HepG2 (cell line): ENCODE measurements around the gene ZFP69B. TPM values are rescaled to one million over a fixed set of nuclear protein-coding genes. Genes with fewer than 3 reads are reported as not detected.
A peak's percentile ranks its signal among the peaks of the same experiment; 100 is the strongest.

Source experiments
- ATF4 ChIP-seq, 2 experiments: fragments of 450-650 bp in 1 of 2; sonication (generic) in 1 of 2; formaldehyde crosslinking; IDR thresholded peaks; 2 replicates each; pipeline versions ENCODE4 v1.5.0 to v1.8.0; 2020 to 2022; ENCODE audit warnings: mild to moderate bottlenecking in 1 of 2, missing genetic modification reagents in 1 of 2
- CENPX ChIP-seq: sonication (generic); formaldehyde crosslinking; IDR thresholded peaks from 2 replicates; pipeline ENCODE4 v1.9.0; 2021; ENCODE audit warnings: mild to moderate bottlenecking, missing genetic modification reagents, moderate library complexity
- ELF3 ChIP-seq: IDR thresholded peaks from 2 replicates; pipeline ENCODE4 v1.6.1; 2016; ENCODE audit warnings: missing genetic modification reagents, missing compliant biosample characterization
- GABPA ChIP-seq, 2 experiments: IDR thresholded peaks; 2 replicates each; pipeline ENCODE4 v1.6.1; 2011 to 2016; ENCODE audit warnings: low read depth in 2 of 2, low read length in 1 of 2, missing biosample characterization in 1 of 2, missing genetic modification characterization in 1 of 2
- HBP1 ChIP-seq: IDR thresholded peaks from 2 replicates; pipeline ENCODE4 v1.6.1; 2016; ENCODE audit warnings: low read depth, control low read depth
- HNRNPH1 ChIP-seq: fragments of 200-400 bp; formaldehyde crosslinking; optimal IDR thresholded peaks from 2 replicates; pipeline ENCODE3; 2017; ENCODE audit warnings: mild to moderate bottlenecking, low read depth, low read length
- HOXD1 ChIP-seq: sonication (generic); formaldehyde crosslinking; IDR thresholded peaks from 2 replicates; pipeline ENCODE4 v1.5.0; 2020; ENCODE audit warnings: missing genetic modification reagents
- JARID2 ChIP-seq: sonication (generic); formaldehyde crosslinking; IDR thresholded peaks from 2 replicates; pipeline ENCODE4 v1.8.1; 2023; ENCODE audit warnings: missing genetic modification reagents, inconsistent platforms; ENCODE audit not compliant: insufficient replicate concordance
- KDM6A ChIP-seq: IDR thresholded peaks from 2 replicates; pipeline ENCODE4 v1.6.1; 2016; ENCODE audit warnings: low read depth
- MAF1 ChIP-seq: sonication (generic); formaldehyde crosslinking; IDR thresholded peaks from 2 replicates; pipeline ENCODE4 v1.5.0; 2020; ENCODE audit warnings: missing genetic modification reagents, borderline replicate concordance
- MAFG ChIP-seq: sonication (generic); formaldehyde crosslinking; IDR thresholded peaks from 2 replicates; pipeline ENCODE4 v1.5.1; 2020; ENCODE audit warnings: mild to moderate bottlenecking, missing genetic modification reagents
- MBNL3 ChIP-seq: fragments of 250-450 bp; sonication (Bioruptor Pico); conservative IDR thresholded peaks from 2 replicates; pipeline ENCODE4 v1.8.0; 2022; ENCODE audit warnings: mild to moderate bottlenecking, inconsistent platforms
- PPARG ChIP-seq: conservative IDR thresholded peaks from 2 replicates; pipeline ENCODE4 v1.6.1; 2016; ENCODE audit warnings: missing biosample characterization, missing genetic modification reagents
- ZFP36L2 ChIP-seq: sonication (generic); formaldehyde crosslinking; IDR thresholded peaks from 2 replicates; pipeline ENCODE4 v1.4.0; 2020; ENCODE audit warnings: missing genetic modification reagents
- ZKSCAN1 ChIP-seq: fragments of 150-350 bp; IDR thresholded peaks from 2 replicates; pipeline ENCODE4 v1.6.1; 2014; ENCODE audit warnings: low read length
- ZMYM3 ChIP-seq: sonication (generic); formaldehyde crosslinking; IDR thresholded peaks from 2 replicates; pipeline ENCODE4 v1.5.1; 2020; ENCODE audit warnings: mild to moderate bottlenecking, missing genetic modification reagents
- ZNF143 ChIP-seq: sonication (generic); formaldehyde crosslinking; IDR thresholded peaks from 2 replicates; pipeline ENCODE4 v1.4.0; 2020; ENCODE audit warnings: missing genetic modification reagents
- ZNF230 ChIP-seq: sonication (generic); formaldehyde crosslinking; IDR thresholded peaks from 2 replicates; pipeline ENCODE4 v1.4.0; 2020; ENCODE audit warnings: mild to moderate bottlenecking, missing genetic modification reagents
- ZNF260 ChIP-seq: sonication (generic); formaldehyde crosslinking; IDR thresholded peaks from 2 replicates; pipeline ENCODE4 v1.4.0; 2020; ENCODE audit warnings: missing genetic modification reagents, low read depth, mild to moderate bottlenecking, borderline replicate concordance
- ZNF333 ChIP-seq: sonication (generic); formaldehyde crosslinking; IDR thresholded peaks from 2 replicates; pipeline ENCODE4 v1.4.0; 2020; ENCODE audit warnings: mild to moderate bottlenecking, missing genetic modification reagents, borderline replicate concordance
- ZNF564 ChIP-seq: sonication (generic); formaldehyde crosslinking; IDR thresholded peaks from 2 replicates; pipeline ENCODE4 v1.8.1; 2023; ENCODE audit warnings: mild to moderate bottlenecking, missing genetic modification reagents
- ZNF781 ChIP-seq: sonication (generic); formaldehyde crosslinking; IDR thresholded peaks from 2 replicates; pipeline ENCODE4 v1.5.1; 2020; ENCODE audit warnings: borderline replicate concordance, mild to moderate bottlenecking, missing genetic modification reagents; ENCODE audit errors: not compliant biosample characterization
- polyA plus RNA-seq, 8 experiments: library from polyadenylated mRNA; depleted of rRNA in 3 of 8; stranded (reverse) in 7 of 8; unstranded in 1 of 8; fragments of >200 nt; fragmentation: Illumina TruSeq in 4 of 8; extraction: Trizol in 4 of 8; gene quantifications; 2 replicates each; pipeline versions ENCODE4 v1.2.1 to v1.2.3, GENCODE V29; 2011 to 2016; ENCODE audit warnings: low read depth in 4 of 8, missing spikeins in 1 of 8, mixed read lengths in 1 of 8; ENCODE audit not compliant: insufficient read depth in 1 of 8
- total RNA-seq, 5 experiments: library from RNA; depleted of rRNA; stranded (reverse); fragments of >200 nt; fragmentation: Illumina TruSeq; extraction: Trizol; gene quantifications; 2 replicates each; pipeline ENCODE4 v1.2.3, GENCODE V29; 2016; ENCODE audit warnings: low read depth in 1 of 5
- TF ChIP-seq, protein P1 (sequence below): IDR thresholded peaks from 2 replicates; pipeline ENCODE4 v1.6.1; 2016; ENCODE audit warnings: low read depth, missing genetic modification reagents, missing compliant biosample characterization

The ZFP69B gene
- total and polyA plus RNA-seq, 2 of the 13 experiments (the other 11 are each of a cell fraction or from before 2014, with no cell fraction given) = 4.6 to 7.7 TPM

DNA sequence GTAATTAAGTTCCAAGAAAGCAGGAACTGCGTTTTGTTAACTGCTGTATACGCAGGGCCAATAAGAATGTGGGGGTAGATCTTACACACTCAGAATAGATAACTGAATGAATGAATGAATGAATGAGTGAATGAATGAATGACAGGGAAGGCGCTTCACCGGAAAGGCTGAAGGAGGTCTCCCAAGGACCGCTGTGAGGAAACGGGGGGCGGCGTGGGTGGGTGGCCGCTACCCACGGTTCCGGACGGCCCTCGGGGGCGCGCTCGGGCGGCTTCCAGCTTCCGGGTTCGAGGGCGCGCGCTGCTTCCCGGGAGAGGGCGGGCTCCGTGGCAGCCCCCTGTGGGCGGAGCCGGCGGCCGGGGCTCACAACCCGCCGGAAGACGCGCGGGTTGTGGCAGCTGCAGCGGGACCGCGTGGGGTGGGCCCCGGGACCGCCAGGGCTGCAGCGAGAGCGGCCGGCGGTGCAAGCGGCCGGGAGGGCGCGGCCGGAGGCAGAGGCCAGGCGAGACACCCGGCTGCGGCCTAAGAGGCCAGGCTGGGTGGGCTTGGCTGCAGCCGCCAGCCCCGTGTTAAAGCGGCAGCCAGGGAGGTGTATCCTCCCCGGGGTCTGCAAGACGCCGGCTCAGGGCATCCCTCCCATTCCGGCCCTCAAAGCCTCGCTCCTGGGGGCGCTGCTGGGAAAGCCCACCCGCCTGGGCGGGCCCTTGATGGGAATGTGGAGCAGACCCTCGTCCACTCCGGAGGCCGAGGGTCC, 26.8 kb downstream of the ZFP69B start, which contains the start of gene ZFP69 (continued):
- TF ChIP-seq, protein P1, sequence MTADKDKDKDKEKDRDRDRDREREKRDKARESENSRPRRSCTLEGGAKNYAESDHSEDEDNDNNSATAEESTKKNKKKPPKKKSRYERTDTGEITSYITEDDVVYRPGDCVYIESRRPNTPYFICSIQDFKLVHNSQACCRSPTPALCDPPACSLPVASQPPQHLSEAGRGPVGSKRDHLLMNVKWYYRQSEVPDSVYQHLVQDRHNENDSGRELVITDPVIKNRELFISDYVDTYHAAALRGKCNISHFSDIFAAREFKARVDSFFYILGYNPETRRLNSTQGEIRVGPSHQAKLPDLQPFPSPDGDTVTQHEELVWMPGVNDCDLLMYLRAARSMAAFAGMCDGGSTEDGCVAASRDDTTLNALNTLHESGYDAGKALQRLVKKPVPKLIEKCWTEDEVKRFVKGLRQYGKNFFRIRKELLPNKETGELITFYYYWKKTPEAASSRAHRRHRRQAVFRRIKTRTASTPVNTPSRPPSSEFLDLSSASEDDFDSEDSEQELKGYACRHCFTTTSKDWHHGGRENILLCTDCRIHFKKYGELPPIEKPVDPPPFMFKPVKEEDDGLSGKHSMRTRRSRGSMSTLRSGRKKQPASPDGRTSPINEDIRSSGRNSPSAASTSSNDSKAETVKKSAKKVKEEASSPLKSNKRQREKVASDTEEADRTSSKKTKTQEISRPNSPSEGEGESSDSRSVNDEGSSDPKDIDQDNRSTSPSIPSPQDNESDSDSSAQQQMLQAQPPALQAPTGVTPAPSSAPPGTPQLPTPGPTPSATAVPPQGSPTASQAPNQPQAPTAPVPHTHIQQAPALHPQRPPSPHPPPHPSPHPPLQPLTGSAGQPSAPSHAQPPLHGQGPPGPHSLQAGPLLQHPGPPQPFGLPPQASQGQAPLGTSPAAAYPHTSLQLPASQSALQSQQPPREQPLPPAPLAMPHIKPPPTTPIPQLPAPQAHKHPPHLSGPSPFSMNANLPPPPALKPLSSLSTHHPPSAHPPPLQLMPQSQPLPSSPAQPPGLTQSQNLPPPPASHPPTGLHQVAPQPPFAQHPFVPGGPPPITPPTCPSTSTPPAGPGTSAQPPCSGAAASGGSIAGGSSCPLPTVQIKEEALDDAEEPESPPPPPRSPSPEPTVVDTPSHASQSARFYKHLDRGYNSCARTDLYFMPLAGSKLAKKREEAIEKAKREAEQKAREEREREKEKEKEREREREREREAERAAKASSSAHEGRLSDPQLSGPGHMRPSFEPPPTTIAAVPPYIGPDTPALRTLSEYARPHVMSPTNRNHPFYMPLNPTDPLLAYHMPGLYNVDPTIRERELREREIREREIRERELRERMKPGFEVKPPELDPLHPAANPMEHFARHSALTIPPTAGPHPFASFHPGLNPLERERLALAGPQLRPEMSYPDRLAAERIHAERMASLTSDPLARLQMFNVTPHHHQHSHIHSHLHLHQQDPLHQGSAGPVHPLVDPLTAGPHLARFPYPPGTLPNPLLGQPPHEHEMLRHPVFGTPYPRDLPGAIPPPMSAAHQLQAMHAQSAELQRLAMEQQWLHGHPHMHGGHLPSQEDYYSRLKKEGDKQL (CRISPR knock-in tag) = no peak
- TF ChIP-seq ELF3 (CRISPR knock-in tag) (peak; percentile 91), ATF4 (CRISPR knock-in tag; IDR thresholded peaks at IDR 0.05) (peak in 1 of 2 experiments; percentile 27; a peak in 1 of 4 replicates), ZNF781 (CRISPR knock-in tag) (no peak), ZKSCAN1 (no peak), ZNF230 (CRISPR knock-in tag) (no peak), ZNF143 (peak; percentile 79), GABPA (IDR thresholded peaks at IDR 0.05; ENCODE audit: low read depth, low read length) (no peak), GABPA (CRISPR knock-in tag; IDR thresholded peaks at IDR 0.05; ENCODE audit: low read depth) (peak; percentile 47; the same call in 1 of the 2 replicates), MAF1 (CRISPR knock-in tag) (no peak), ZNF333 (CRISPR knock-in tag) (0 out of 2 replicates have a peak, but pooled peaks have one; percentile 74), JARID2 (no peak), MAFG (CRISPR knock-in tag) (no peak), ZMYM3 (CRISPR knock-in tag) (peak; percentile 58; the same call in 1 of the 2 replicates), CENPX (CRISPR knock-in tag) (no peak), HNRNPH1 (no peak), PPARG (CRISPR knock-in tag) (0 out of 2 replicates have a peak, but pooled peaks have one; percentile 23), ZNF260 (CRISPR knock-in tag) (no peak), ZFP36L2 (CRISPR knock-in tag) (no peak), ZNF564 (CRISPR knock-in tag) (peak; percentile 57; the same call in 1 of the 2 replicates), KDM6A (CRISPR knock-in tag) (no peak), MBNL3 (CRISPR knock-in tag) (no peak), HBP1 (CRISPR knock-in tag) (peak; percentile 54; the same call in 1 of the 2 replicates), HOXD1 (CRISPR knock-in tag) (no peak)
